ENCODE data around the gene TUBB4B. TPM values are rescaled to one million over a fixed set of nuclear protein-coding genes. Genes with fewer than 3 reads are reported as not detected.

The TUBB4B gene
- total RNA-seq, 1 donor from 2014 or later = 148 TPM

GRCh38 chr9:137194388-137194787 is 46.7 kb upstream of the TUBB4B start:
- no peak for DNase-seq (ENCODE audit: low spot score in 2 of 2, unreplicated experiment in 2 of 2)
- no peaks in the 10 kb centered on the region for H3K9me3 Mint-ChIP-seq
- H3K4me1 Mint-ChIP-seq = peaks cover 25% of the 10 kb centered on the region
- peaks cover 1% of the 10 kb centered on the region for H3K36me3 Mint-ChIP-seq
- no peak overlapping the region for H3K4me3 Mint-ChIP-seq
- H3K27ac Mint-ChIP-seq = no peak overlapping the region
- TF ChIP-seq, protein P1, sequence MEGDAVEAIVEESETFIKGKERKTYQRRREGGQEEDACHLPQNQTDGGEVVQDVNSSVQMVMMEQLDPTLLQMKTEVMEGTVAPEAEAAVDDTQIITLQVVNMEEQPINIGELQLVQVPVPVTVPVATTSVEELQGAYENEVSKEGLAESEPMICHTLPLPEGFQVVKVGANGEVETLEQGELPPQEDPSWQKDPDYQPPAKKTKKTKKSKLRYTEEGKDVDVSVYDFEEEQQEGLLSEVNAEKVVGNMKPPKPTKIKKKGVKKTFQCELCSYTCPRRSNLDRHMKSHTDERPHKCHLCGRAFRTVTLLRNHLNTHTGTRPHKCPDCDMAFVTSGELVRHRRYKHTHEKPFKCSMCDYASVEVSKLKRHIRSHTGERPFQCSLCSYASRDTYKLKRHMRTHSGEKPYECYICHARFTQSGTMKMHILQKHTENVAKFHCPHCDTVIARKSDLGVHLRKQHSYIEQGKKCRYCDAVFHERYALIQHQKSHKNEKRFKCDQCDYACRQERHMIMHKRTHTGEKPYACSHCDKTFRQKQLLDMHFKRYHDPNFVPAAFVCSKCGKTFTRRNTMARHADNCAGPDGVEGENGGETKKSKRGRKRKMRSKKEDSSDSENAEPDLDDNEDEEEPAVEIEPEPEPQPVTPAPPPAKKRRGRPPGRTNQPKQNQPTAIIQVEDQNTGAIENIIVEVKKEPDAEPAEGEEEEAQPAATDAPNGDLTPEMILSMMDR (IDR thresholded peaks at IDR 0.05; ENCODE audit: unreplicated experiment) = no peak
- no peaks in the 10 kb centered on the region for H3K27me3 Mint-ChIP-seq (ENCODE audit: low read depth)

DNA sequence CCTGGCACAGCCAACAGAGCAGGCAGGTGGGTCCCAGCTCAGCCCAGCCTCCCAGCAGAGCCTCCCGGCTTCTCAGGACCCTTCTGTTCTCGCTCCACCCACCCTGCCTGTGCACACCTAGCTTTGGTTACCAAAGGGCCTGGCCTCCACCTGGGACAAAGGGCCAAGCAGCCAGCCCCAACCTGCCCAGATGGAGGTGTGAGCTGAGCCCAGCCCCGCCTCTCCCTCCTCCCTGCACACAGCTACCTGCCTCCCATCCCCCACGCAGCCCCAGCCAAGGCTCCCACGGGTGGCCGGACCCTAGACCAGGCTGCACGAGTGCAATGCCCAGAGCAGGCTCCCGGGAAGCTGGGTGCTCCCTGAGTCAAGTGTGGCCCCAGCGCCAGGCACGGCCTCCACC is 46.2 kb upstream of the TUBB4B start:
- no peak overlapping the region for H3K27ac Mint-ChIP-seq
- no peak for DNase-seq (ENCODE audit: low spot score in 2 of 2, unreplicated experiment in 2 of 2)
- H3K4me3 Mint-ChIP-seq = no peak overlapping the region
- H3K27me3 Mint-ChIP-seq (ENCODE audit: low read depth) = no peaks in the 10 kb centered on the region
- H3K4me1 Mint-ChIP-seq = peaks cover 24% of the 10 kb centered on the region
- TF ChIP-seq, protein P1 (IDR thresholded peaks at IDR 0.05; ENCODE audit: unreplicated experiment) = no peak
- H3K36me3 Mint-ChIP-seq = peaks cover 1% of the 10 kb centered on the region
- no peaks in the 10 kb centered on the region for H3K9me3 Mint-ChIP-seq

GRCh38 chr9:137195525-137196220 is 45.4 kb upstream of the TUBB4B start:
- TF ChIP-seq, protein P1 (IDR thresholded peaks at IDR 0.05; ENCODE audit: unreplicated experiment) = no peak
- Mint-ChIP-seq H3K4me3 (no peak overlapping the region), H3K36me3 (no peaks in the 10 kb centered on the region), H3K27me3 (ENCODE audit: low read depth) (no peaks in the 10 kb centered on the region), H3K9me3 (no peaks in the 10 kb centered on the region), H3K4me1 (peaks cover 21% of the 10 kb centered on the region), H3K27ac (no peak overlapping the region)
- DNase-seq (ENCODE audit: low spot score in 2 of 2, unreplicated experiment in 2 of 2) = no peak

DNA sequence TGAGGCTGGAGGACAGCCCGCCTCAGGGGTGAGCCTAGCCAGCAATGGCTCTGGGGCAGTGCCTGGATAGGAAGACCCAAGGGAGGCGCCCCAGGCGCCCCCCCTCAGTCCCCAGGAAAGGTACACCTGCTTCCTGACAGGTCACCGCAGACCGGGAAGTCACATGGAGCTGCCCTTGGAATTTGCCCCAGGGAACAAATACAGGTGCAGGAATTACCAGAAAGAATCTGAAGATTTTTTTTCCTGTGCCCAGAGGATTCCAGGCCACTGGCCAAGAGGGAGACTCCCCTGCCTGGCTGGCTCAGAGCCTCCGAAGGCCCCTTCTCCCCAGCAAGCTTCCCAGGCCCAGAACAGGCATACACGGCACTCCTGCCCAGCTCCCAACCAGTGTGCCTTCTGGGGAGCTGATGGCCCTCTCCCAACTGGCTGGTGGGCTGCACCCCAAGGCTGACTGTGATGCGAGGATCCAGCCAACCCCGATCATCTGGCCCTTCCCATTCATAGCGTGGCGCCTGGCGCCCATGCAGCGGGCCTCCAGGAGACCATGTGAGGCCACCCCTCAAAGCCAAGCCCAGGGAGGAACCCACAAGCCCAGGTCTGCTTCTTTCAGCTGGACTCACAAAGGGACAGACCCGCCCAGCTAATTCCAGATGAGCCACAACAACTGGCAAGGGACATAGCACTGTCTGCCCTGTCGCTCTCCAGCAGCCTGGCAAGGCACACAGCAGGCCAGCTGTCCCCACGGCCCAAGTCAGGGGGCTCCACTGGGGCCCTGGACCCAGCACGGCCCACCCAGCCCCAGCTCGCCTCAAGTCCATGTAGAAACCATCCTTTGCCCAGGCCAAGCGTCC is 42.8 kb upstream of the TUBB4B start:
- TF ChIP-seq, protein P1 (IDR thresholded peaks at IDR 0.05; ENCODE audit: unreplicated experiment) = no peak
- no peak for DNase-seq (ENCODE audit: low spot score in 2 of 2, unreplicated experiment in 2 of 2)
- peaks cover 33% of the 10 kb centered on the region for H3K4me1 Mint-ChIP-seq
- no peak overlapping the region for H3K27ac Mint-ChIP-seq
- no peaks in the 10 kb centered on the region for H3K27me3 Mint-ChIP-seq (ENCODE audit: low read depth)
- no peaks in the 10 kb centered on the region for H3K36me3 Mint-ChIP-seq
- H3K4me3 Mint-ChIP-seq = peak overlapping the region; percentile 48
- no peaks in the 10 kb centered on the region for H3K9me3 Mint-ChIP-seq

GRCh38 chr9:137198902-137199283 is 42.2 kb upstream of the TUBB4B start:
- no peak overlapping the region for H3K27ac Mint-ChIP-seq
- TF ChIP-seq, protein P1 (IDR thresholded peaks at IDR 0.05; ENCODE audit: unreplicated experiment) = no peak
- DNase-seq (ENCODE audit: low spot score in 2 of 2, unreplicated experiment in 2 of 2) = no peak
- H3K36me3 Mint-ChIP-seq = no peaks in the 10 kb centered on the region
- H3K9me3 Mint-ChIP-seq = no peaks in the 10 kb centered on the region
- no peaks in the 10 kb centered on the region for H3K27me3 Mint-ChIP-seq (ENCODE audit: low read depth)
- peak overlapping the region; percentile 48 for H3K4me3 Mint-ChIP-seq
- H3K4me1 Mint-ChIP-seq = peaks cover 34% of the 10 kb centered on the region
